ENCODE results near the gene ZNF503. TPM values are rescaled to one million over a fixed set of nuclear protein-coding genes. Genes with fewer than 3 reads are reported as not detected.

ZNF503 gene
- total and polyA plus RNA-seq, 10 of the 15 experiments (the other 5 are each of a cell fraction or from before 2014, with no cell fraction given), result 0.05 to 1.1 (median 0.11) TPM; not detected in 1

DNA sequence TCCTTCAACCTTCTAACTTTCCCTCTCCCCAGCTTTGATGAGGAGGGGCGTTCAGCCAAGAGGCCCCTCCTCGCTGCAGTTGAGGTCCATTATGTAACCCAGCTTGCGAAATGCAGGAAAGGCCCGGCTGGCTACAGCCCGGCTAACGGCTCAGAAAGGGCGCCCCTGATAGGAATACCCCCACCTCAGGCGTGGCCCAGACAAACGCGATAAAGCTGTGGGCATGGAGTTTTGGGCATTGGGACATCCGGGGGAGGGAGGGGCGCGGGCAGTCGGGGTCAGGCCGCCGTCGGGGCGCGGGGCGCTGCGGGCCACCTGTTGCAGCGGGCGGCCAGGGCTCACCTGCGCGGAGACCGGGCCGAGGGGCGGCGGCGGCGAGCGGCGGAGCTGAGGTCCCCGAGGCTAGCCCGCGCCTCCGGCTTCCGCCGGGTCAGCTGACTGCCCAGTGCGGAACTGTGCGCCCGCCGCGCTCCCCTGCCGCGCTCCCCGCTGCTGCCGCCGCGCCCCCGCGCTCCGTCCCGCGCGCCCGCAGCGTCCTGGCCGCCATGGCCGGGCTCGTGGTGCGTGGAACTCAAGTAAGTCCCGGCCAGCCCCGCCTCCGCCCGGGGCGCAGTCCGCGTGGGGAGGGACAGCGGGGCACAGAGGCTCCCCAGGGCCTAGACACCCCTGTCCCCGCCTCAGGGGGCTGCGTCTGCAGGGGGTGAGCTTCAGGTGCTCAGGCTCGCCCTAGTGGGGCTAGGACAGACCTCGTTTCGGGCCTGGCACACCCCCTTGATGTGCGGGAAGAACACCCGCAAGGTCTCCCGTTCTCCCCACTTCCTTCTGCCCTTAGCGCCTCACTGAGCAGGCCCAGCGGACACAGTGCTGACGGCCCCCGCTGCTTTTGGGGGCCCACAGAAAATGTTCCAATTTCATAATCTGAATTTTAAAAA lies 29.9 kb upstream of the ZNF503 start, which contains the start of gene LRMDA:
Gene LRMDA, plus strand, starts transcription at position 445 of the 932 bp plus-strand sequence.
- no peaks in the 10 kb centered on the region for H3K36me3 ChIP-seq (ENCODE audit: control insufficient read depth in 2 of 2, insufficient read depth in 2 of 2, low read length in 1 of 2)
- H3K4me2 ChIP-seq (ENCODE audit: control insufficient read depth, insufficient read depth), result no peak within 1 kb of the TSS
- no peak within 1 kb of the TSS for H3K9ac ChIP-seq (ENCODE audit: control insufficient read depth, insufficient read depth, low read length)
- H3K9me3 ChIP-seq (replicated peaks; ENCODE audit: control insufficient read depth, insufficient read depth, low read length), result no peaks in the 10 kb centered on the region
- SMC1A ChIA-PET (ENCODE audit: uncharacterized antibody, unreplicated experiment), result interaction anchor here (1.0 to 4.1 kb wide), 6 partner anchors 10 to 138 kb away, joined by 3 to 21 read pairs (median 7); partner anchors contain the start of gene ZNF503
- POLR2A ChIA-PET, result interaction anchor here (0.6 to 1.5 kb wide), 6 partner anchors 14 to 597 kb away, joined by 3 to 5 read pairs (median 3); partner anchors contain the start of gene ZNF503
- RAD21 ChIA-PET (ENCODE audit: unreplicated experiment), result interaction anchor here (1.0 to 2.9 kb wide), 4 partner anchors 55 to 341 kb away, joined by 3 to 13 read pairs (median 4); no protein-coding TSS in a partner anchor
- peaks cover 0 to 12% of the 10 kb centered on the region in 2 experiments; a peak in 2 of 4 replicates for H3K27me3 ChIP-seq (replicated peaks in 1 of 2; ENCODE audit: control insufficient read depth in 2 of 2, insufficient read depth in 2 of 2, low read length in 1 of 2)
- intact Hi-C loops (cut with micrococcal nuclease; ENCODE audit: unreplicated experiment) (no loop called here), in situ Hi-C loops (cut with MboI) (no loop called here)
- 33% methylated on average over 56 of the region's 82 CpGs for WGBS (ENCODE audit: insufficient coverage, insufficient replicate concordance, low lambda C conversion rate, missing lambda C conversion rate)
- DNase-seq (ENCODE audit: low read depth, low spot score), result no peak
- no peak for TF ChIP-seq EGR1 (IDR thresholded peaks at IDR 0.05; ENCODE audit: borderline replicate concordance in 1 of 2, low read depth in 2 of 2, low read length in 2 of 2)
- TF ChIP-seq IKZF1 (conservative IDR thresholded peaks at IDR 0.05), result peak; percentile 37; the same call in 1 of the 2 replicates
- TF ChIP-seq MEF2A (IDR thresholded peaks at IDR 0.05; ENCODE audit: insufficient read depth, low read depth, low read length), result no peak
- no peak for TF ChIP-seq SMC3 (IDR thresholded peaks at IDR 0.05; ENCODE audit: borderline replicate concordance, low read length)
- no peak for TF ChIP-seq SIX5 (IDR thresholded peaks at IDR 0.05; ENCODE audit: low read depth, low read length, severe bottlenecking)
- TF ChIP-seq ESRRA (IDR thresholded peaks at IDR 0.05; ENCODE audit: low read length), result no peak
- peak in 1 of 2 experiments; percentile 40; a peak in 1 of 4 replicates for TF ChIP-seq BHLHE40 (IDR thresholded peaks at IDR 0.05; ENCODE audit: borderline replicate concordance in 1 of 2, low read depth in 2 of 2, low read length in 1 of 2)
- 0 out of 2 replicates have a peak, but pooled peaks have one; percentile 43 for TF ChIP-seq DPF2 (IDR thresholded peaks at IDR 0.05)
- peak; percentile 40; the same call in 1 of the 2 replicates for TF ChIP-seq NR2F1 (conservative IDR thresholded peaks at IDR 0.05)
- peak; percentile 39; the same call in 1 of the 2 replicates for TF ChIP-seq LARP7 (IDR thresholded peaks at IDR 0.05)
- no peak for TF ChIP-seq MTA3 (IDR thresholded peaks at IDR 0.05; ENCODE audit: borderline replicate concordance, low read length)
- peak; percentile 58; the same call in 1 of the 2 replicates for TF ChIP-seq GATAD2B (conservative IDR thresholded peaks at IDR 0.05; ENCODE audit: low read depth)
- TF ChIP-seq ZNF24 (IDR thresholded peaks at IDR 0.05), result no peak
- peak; percentile 42 for TF ChIP-seq SUZ12 (IDR thresholded peaks at IDR 0.05; ENCODE audit: unreplicated experiment)
- H3K4me3 ChIP-seq, result no peak within 1 kb of the TSS
- H3K27ac ChIP-seq (ENCODE audit: control insufficient read depth, insufficient read depth), result no peak within 1 kb of the TSS
- H3K79me2 ChIP-seq (ENCODE audit: control insufficient read depth, insufficient read depth, low read length), result no peaks in the 10 kb centered on the region
- FAIRE-seq, result no peak
- CTCF ChIA-PET, result interaction anchor here (1.3 to 1.6 kb wide), 2 partner anchors 15 to 29 kb away, joined by 3 to 4 read pairs; no protein-coding TSS in a partner anchor
- BruUV-seq (replicated peaks), result no TSS peak
- no peaks in the 10 kb centered on the region for H4K20me1 ChIP-seq (ENCODE audit: control insufficient read depth, insufficient read depth)
- ATAC-seq, result peak; percentile 64
- H2AFZ ChIP-seq (ENCODE audit: control insufficient read depth, low read depth, low read length), result no peak within 1 kb of the TSS
- H3K4me1 ChIP-seq (ENCODE audit: control insufficient read depth, insufficient read depth, low read length), result no peaks in the 10 kb centered on the region

Data from GM12878 (cell line).